Measurements from ENCODE around the gene RSPO4.

The RSPO4 gene

DNA sequence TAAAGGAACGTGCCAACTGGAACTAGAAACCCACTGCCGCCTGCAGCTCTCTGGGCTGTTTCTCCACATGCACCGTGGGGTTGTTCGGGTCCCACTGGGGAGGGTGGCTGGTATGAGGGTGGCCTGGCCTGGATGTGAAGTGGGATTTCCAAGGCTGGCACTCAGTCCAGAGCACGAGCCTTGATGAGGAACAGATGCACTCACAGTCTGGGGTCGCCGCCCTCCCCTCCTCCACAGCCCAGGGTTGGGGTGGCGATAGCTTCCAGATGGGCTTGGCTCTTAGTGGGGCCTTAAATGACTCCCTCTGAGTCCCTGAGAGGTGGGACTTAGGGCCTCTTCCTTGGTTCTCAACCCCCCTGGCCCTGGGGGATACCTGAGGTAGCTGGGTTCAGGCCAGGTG is 55.3 kb downstream of the RSPO4 start:
- TF ChIP-seq CREB1 (IDR thresholded peaks at IDR 0.05; ENCODE audit: low read depth) (no peak), EGR1 (IDR thresholded peaks at IDR 0.05) (no peak), FOXM1 (IDR thresholded peaks at IDR 0.05; ENCODE audit: borderline replicate concordance, low read depth) (no peak), TCF12 (IDR thresholded peaks at IDR 0.05; ENCODE audit: low read depth) (no peak), NFIC (IDR thresholded peaks at IDR 0.05) (no peak), TAF1 (IDR thresholded peaks at IDR 0.05; ENCODE audit: low read depth) (no peak), TEAD4 (IDR thresholded peaks at IDR 0.05) (no peak), YY1 (IDR thresholded peaks at IDR 0.05; ENCODE audit: low read depth) (no peak), EP300 (IDR thresholded peaks at IDR 0.05; ENCODE audit: borderline replicate concordance) (no peak), CEBPB (IDR thresholded peaks at IDR 0.05) (no peak), ZBTB7A (IDR thresholded peaks at IDR 0.05; ENCODE audit: low read depth) (no peak), RAD21 (IDR thresholded peaks at IDR 0.05; ENCODE audit: low read depth) (no peak)
- TF ChIP-seq, protein P1, sequence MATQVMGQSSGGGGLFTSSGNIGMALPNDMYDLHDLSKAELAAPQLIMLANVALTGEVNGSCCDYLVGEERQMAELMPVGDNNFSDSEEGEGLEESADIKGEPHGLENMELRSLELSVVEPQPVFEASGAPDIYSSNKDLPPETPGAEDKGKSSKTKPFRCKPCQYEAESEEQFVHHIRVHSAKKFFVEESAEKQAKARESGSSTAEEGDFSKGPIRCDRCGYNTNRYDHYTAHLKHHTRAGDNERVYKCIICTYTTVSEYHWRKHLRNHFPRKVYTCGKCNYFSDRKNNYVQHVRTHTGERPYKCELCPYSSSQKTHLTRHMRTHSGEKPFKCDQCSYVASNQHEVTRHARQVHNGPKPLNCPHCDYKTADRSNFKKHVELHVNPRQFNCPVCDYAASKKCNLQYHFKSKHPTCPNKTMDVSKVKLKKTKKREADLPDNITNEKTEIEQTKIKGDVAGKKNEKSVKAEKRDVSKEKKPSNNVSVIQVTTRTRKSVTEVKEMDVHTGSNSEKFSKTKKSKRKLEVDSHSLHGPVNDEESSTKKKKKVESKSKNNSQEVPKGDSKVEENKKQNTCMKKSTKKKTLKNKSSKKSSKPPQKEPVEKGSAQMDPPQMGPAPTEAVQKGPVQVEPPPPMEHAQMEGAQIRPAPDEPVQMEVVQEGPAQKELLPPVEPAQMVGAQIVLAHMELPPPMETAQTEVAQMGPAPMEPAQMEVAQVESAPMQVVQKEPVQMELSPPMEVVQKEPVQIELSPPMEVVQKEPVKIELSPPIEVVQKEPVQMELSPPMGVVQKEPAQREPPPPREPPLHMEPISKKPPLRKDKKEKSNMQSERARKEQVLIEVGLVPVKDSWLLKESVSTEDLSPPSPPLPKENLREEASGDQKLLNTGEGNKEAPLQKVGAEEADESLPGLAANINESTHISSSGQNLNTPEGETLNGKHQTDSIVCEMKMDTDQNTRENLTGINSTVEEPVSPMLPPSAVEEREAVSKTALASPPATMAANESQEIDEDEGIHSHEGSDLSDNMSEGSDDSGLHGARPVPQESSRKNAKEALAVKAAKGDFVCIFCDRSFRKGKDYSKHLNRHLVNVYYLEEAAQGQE (IDR thresholded peaks at IDR 0.05; ENCODE audit: low read depth), result no peak
- TF ChIP-seq, protein P2, sequence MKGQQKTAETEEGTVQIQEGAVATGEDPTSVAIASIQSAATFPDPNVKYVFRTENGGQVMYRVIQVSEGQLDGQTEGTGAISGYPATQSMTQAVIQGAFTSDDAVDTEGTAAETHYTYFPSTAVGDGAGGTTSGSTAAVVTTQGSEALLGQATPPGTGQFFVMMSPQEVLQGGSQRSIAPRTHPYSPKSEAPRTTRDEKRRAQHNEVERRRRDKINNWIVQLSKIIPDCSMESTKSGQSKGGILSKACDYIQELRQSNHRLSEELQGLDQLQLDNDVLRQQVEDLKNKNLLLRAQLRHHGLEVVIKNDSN (IDR thresholded peaks at IDR 0.05), result no peak
- TF ChIP-seq, protein P3, sequence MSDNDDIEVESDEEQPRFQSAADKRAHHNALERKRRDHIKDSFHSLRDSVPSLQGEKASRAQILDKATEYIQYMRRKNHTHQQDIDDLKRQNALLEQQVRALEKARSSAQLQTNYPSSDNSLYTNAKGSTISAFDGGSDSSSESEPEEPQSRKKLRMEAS (IDR thresholded peaks at IDR 0.05), result no peak

DNA sequence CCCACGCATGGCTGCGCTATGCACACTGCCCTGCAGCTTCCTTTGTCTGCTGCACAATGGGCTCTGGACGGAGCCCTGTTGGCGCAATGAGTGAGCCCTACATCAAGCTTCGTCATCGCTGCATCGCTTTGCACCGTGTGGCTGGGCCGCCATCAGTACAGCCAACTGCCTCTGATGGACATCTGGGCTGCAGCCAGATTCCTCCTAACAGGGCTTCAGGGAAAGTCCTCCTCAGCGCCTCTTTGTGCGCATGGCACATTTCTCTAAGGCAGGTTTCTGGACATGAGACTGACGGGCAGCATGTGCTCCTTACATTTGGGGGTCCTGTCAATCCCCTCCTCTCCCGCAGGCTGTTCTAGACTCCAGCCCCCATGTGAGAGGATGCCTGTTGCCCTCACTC is 56.3 kb downstream of the RSPO4 start:
- TF ChIP-seq NFIC (IDR thresholded peaks at IDR 0.05), result no peak
- no peak for TF ChIP-seq TAF1 (IDR thresholded peaks at IDR 0.05; ENCODE audit: low read depth)
- TF ChIP-seq, protein P2 (IDR thresholded peaks at IDR 0.05), result no peak
- no peak for TF ChIP-seq CEBPB (IDR thresholded peaks at IDR 0.05)
- no peak for TF ChIP-seq CREB1 (IDR thresholded peaks at IDR 0.05; ENCODE audit: low read depth)
- TF ChIP-seq, protein P3 (IDR thresholded peaks at IDR 0.05), result no peak
- TF ChIP-seq FOXM1 (IDR thresholded peaks at IDR 0.05; ENCODE audit: borderline replicate concordance, low read depth), result no peak
- TF ChIP-seq, protein P1 (IDR thresholded peaks at IDR 0.05; ENCODE audit: low read depth), result no peak
- TF ChIP-seq EGR1 (IDR thresholded peaks at IDR 0.05), result no peak
- TF ChIP-seq ZBTB7A (IDR thresholded peaks at IDR 0.05; ENCODE audit: low read depth), result no peak
- no peak for TF ChIP-seq TCF12 (IDR thresholded peaks at IDR 0.05; ENCODE audit: low read depth)
- TF ChIP-seq TEAD4 (IDR thresholded peaks at IDR 0.05), result no peak
- no peak for TF ChIP-seq EP300 (IDR thresholded peaks at IDR 0.05; ENCODE audit: borderline replicate concordance)
- no peak for TF ChIP-seq YY1 (IDR thresholded peaks at IDR 0.05; ENCODE audit: low read depth)
- no peak for TF ChIP-seq RAD21 (IDR thresholded peaks at IDR 0.05; ENCODE audit: low read depth)

DNA sequence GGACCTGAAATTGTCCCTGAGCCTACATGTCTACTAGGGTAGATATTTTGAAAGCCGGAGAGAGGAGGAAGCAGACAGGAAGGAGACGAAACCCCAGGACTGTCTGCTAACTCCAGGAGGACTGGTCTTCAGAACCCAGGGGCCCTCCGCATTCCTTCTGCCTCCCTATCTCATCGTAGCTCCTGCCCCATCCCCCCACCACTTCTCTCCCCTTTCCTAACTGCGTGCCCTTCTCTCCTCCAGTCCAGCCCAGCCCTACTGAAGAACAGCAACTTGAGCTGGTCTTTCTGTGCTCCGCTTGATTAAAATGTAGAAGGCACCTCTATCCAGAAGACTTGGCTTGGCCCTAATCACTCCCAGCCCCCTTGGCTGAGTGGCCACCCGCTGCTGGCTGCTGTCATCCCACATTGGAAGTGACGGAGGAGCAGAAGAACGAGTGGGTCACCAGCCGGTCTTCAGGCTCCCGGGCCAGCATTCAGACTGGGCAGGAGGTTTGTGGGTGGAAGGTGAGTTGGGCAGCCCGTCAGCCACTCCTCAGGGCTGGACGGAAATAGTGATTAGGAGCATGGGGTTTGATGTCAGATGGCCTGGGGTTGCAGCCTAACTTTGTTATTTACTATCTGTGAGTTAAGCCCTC is 57.2 kb downstream of the RSPO4 start:
- TF ChIP-seq YY1 (IDR thresholded peaks at IDR 0.05; ENCODE audit: low read depth), result no peak
- TF ChIP-seq RAD21 (IDR thresholded peaks at IDR 0.05; ENCODE audit: low read depth), result no peak
- no peak for TF ChIP-seq EP300 (IDR thresholded peaks at IDR 0.05; ENCODE audit: borderline replicate concordance)
- TF ChIP-seq TAF1 (IDR thresholded peaks at IDR 0.05; ENCODE audit: low read depth), result no peak
- TF ChIP-seq EGR1 (IDR thresholded peaks at IDR 0.05), result no peak
- TF ChIP-seq, protein P2 (IDR thresholded peaks at IDR 0.05), result no peak
- TF ChIP-seq CREB1 (IDR thresholded peaks at IDR 0.05; ENCODE audit: low read depth), result no peak
- TF ChIP-seq, protein P3 (IDR thresholded peaks at IDR 0.05), result no peak
- TF ChIP-seq TEAD4 (IDR thresholded peaks at IDR 0.05), result no peak

DNA sequence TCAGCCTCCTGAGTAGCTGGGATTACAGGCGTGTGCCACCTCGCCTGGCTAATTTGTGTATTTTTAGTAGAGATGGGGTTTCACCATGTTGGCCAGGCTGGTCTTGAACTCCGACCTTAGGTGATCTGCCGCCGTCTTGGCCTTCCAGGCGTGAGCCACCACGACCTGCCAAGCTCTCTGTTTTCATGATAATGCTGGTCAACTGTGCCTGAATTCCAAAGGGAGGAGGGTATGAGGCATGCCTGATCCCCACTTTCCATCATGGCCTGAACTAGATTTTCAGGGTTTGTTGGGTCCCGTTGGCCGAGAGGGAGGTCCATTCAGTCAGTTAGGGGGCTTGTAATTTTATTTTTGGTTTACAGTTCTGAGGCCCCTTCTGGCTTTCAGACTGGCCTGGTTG is 58.0 kb downstream of the RSPO4 start:
- TF ChIP-seq CEBPB (IDR thresholded peaks at IDR 0.05), result no peak
- TF ChIP-seq, protein P3 (IDR thresholded peaks at IDR 0.05), result no peak
- no peak for TF ChIP-seq TAF1 (IDR thresholded peaks at IDR 0.05; ENCODE audit: low read depth)
- TF ChIP-seq CREB1 (IDR thresholded peaks at IDR 0.05; ENCODE audit: low read depth), result no peak
- no peak for TF ChIP-seq EP300 (IDR thresholded peaks at IDR 0.05; ENCODE audit: borderline replicate concordance)
- no peak for TF ChIP-seq EGR1 (IDR thresholded peaks at IDR 0.05)
- no peak for TF ChIP-seq RAD21 (IDR thresholded peaks at IDR 0.05; ENCODE audit: low read depth)
- TF ChIP-seq TCF12 (IDR thresholded peaks at IDR 0.05; ENCODE audit: low read depth), result no peak

DNA sequence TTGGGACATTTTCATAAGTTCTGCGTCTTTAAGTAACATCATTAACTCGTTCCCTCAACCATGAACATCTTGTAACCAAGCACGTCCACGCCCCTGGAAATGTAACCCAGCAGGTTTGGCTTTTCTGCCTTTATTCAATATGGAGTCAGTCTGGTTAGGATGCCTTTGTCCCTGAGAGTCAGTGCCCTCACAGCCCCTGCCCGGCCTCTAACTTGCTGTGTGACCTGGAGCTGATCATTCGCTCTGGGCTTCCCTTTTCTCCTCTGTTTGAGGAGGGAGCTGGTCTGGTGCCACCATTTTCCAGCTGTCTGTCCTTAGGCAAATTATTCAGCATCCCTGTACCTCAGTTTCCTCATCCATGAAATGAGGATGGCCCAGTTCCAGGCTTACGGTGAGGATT is 59.5 kb downstream of the RSPO4 start:
- TF ChIP-seq FOXM1 (IDR thresholded peaks at IDR 0.05; ENCODE audit: borderline replicate concordance, low read depth), result no peak
- no peak for TF ChIP-seq TAF1 (IDR thresholded peaks at IDR 0.05; ENCODE audit: low read depth)
- no peak for TF ChIP-seq RAD21 (IDR thresholded peaks at IDR 0.05; ENCODE audit: low read depth)
- TF ChIP-seq, protein P1 (IDR thresholded peaks at IDR 0.05; ENCODE audit: low read depth), result no peak
- no peak for TF ChIP-seq CREB1 (IDR thresholded peaks at IDR 0.05; ENCODE audit: low read depth)
- no peak for TF ChIP-seq YY1 (IDR thresholded peaks at IDR 0.05; ENCODE audit: low read depth)
- no peak for TF ChIP-seq ZBTB7A (IDR thresholded peaks at IDR 0.05; ENCODE audit: low read depth)
- no peak for TF ChIP-seq NFIC (IDR thresholded peaks at IDR 0.05)
- no peak for TF ChIP-seq EGR1 (IDR thresholded peaks at IDR 0.05)
- no peak for TF ChIP-seq TCF12 (IDR thresholded peaks at IDR 0.05; ENCODE audit: low read depth)
- no peak for TF ChIP-seq CEBPB (IDR thresholded peaks at IDR 0.05)
- TF ChIP-seq, protein P3 (IDR thresholded peaks at IDR 0.05), result no peak
- TF ChIP-seq, protein P2 (IDR thresholded peaks at IDR 0.05), result no peak
- TF ChIP-seq EP300 (IDR thresholded peaks at IDR 0.05; ENCODE audit: borderline replicate concordance), result no peak
- TF ChIP-seq TEAD4 (IDR thresholded peaks at IDR 0.05), result no peak

Data from Ishikawa (cell line).